Activated CD4-positive, alpha-beta T cell treated with anti-CD3 and anti-CD28 coated beads, Interleukin-2, amount 50 U/mL, for 16 hours (primary cell): ENCODE measurements around the gene CXCL8.
A peak's percentile ranks its signal among the peaks of the same experiment; 100 is the strongest.
"Not testable (repeated sequence)": the region's sequence is repeated elsewhere in the genome, so short reads cannot be mapped to it uniquely, and the experiment has no call there.

Experiments
- DNase-seq: peaks from one replicate; pipeline ENCODE4 v3.0.0-alpha.2; 2020

The CXCL8 gene

GRCh38 chr4:73740353-73740778 lies at the start of gene CXCL8:
TSS of gene CXCL8 (plus strand) at chr4:73740569. CDS start at chr4:73740659, 90 bp downstream.
- DNase-seq = no peak

- DNase-seq = not testable (repeated sequence)
Observed at GRCh38 chr4:73691201-73691600, 49.2 kb upstream of the CXCL8 start.

- no peak for DNase-seq
Observed at GRCh38 chr4:73691759-73692158, 48.6 kb upstream of the CXCL8 start.

- no peak for DNase-seq
Observed at GRCh38 chr4:73692254-73692653, 48.1 kb upstream of the CXCL8 start.

- no peak for DNase-seq
Observed at GRCh38 chr4:73692701-73693100, 47.7 kb upstream of the CXCL8 start.

- DNase-seq = no peak
Observed at GRCh38 chr4:73693811-73694210, 46.6 kb upstream of the CXCL8 start.

- DNase-seq = no peak
Observed at GRCh38 chr4:73698217-73698616, 42.2 kb upstream of the CXCL8 start.

- no peak for DNase-seq
Observed at GRCh38 chr4:73701116-73701515, 39.3 kb upstream of the CXCL8 start.

GRCh38 chr4:73702796-73703287 lies 37.5 kb upstream of the CXCL8 start:
- DNase-seq = no peak

GRCh38 chr4:73703320-73703719 lies 37.0 kb upstream of the CXCL8 start:
- DNase-seq = no peak

GRCh38 chr4:73704314-73705055 lies 35.9 kb upstream of the CXCL8 start:
- DNase-seq = peak; percentile 73

GRCh38 chr4:73705056-73705432 lies 35.3 kb upstream of the CXCL8 start:
- DNase-seq = no peak

- DNase-seq = no peak
Observed at GRCh38 chr4:73705721-73706120, 34.6 kb upstream of the CXCL8 start.

GRCh38 chr4:73706811-73707210 lies 33.6 kb upstream of the CXCL8 start:
- DNase-seq = no peak

GRCh38 chr4:73707269-73707875 lies 33.0 kb upstream of the CXCL8 start:
- no peak for DNase-seq

GRCh38 chr4:73707918-73708577 lies 32.3 kb upstream of the CXCL8 start:
- peak; percentile 42 for DNase-seq

GRCh38 chr4:73709451-73710033 lies 30.8 kb upstream of the CXCL8 start:
- DNase-seq = no peak

GRCh38 chr4:73710094-73710493 lies 30.3 kb upstream of the CXCL8 start:
- no peak for DNase-seq

GRCh38 chr4:73711989-73712388 lies 28.4 kb upstream of the CXCL8 start:
- DNase-seq = no peak

- DNase-seq = no peak
Observed at GRCh38 chr4:73713650-73714049, 26.7 kb upstream of the CXCL8 start.

- DNase-seq = no peak
Observed at GRCh38 chr4:73714647-73715046, 25.7 kb upstream of the CXCL8 start.

GRCh38 chr4:73715659-73716058 lies 24.7 kb upstream of the CXCL8 start:
- DNase-seq = no peak
